OCI-M2 (cell line): ENCODE data around the gene MRPL2.
A peak's percentile ranks its signal among the peaks of the same experiment; 100 is the strongest.
"Not testable (repeated sequence)": the region's sequence is repeated elsewhere in the genome, so short reads cannot be mapped to it uniquely, and the experiment has no call there.

ENCODE experiments used
- DNase-seq: peaks from one replicate; lab custom pipeline; 2025; ENCODE audit not compliant: unreplicated experiment; lab: John Stamatoyannopoulos, UW

The MRPL2 gene

DNA sequence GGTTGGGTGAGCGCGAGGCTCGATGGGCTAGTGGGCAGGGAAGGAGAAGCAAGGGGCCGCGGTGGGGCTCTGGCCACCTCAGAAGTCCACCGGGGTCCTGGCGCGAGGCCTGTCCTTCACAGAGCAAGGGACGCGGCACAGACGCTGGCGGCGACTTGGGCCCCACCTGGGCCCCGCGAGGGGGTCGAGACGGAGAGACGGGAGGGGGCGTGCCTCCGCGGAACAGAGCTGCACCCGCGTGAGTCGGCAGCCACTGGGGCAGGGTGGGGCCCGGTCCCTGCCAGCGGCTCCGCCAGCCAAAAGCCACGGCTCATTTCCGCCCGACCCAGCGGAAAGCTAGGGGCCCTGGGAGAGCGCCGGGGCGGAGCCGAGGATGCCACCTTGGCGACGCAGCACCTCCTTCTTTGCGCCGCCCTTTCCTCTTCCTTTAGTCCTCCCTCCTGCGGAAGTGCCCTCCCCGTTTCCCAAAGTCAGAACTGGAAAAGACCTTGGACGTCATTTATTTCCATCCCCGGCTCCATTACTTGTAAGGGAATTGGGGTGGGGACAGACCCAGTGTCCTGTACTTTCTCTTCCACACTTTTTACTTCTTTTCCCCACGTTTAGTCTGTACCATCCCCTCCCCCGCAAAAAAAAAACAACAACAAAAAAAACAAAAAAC lies 5.6 kb downstream of the MRPL2 start, which contains the start of gene CUL7:
Gene CUL7, minus strand, starts transcription at position 307 of the 661 bp plus-strand sequence. CDS start 1,063 bp downstream, outside the sequence.
- DNase-seq = peak; percentile 82

- no peak for DNase-seq
Observed at GRCh38 chr6:43052842-43053544, 6.2 kb downstream of the MRPL2 start.

GRCh38 chr6:43052225-43052841 lies 6.9 kb downstream of the MRPL2 start:
- no peak for DNase-seq

DNA sequence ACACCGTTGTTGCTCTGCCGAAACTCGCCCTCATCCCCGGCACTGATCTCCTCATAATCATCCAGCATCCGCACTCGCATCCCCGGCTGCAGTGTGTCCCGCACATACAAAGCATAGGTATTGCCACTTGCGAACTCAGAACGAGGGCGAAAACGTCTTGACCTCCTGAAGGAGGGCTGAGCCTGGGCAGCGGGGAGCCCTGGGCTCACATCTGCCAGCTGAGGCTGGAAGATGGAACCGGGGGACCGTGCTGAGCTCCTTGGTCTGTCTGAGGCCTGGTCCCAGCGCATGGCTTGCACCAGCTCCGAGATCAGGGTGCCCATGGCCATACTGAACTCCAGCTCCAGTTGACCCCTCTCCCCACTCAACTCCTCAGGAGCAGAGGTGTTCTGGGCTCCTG lies 8.3 kb downstream of the MRPL2 start:
- DNase-seq = no peak

- DNase-seq = no peak
Observed at GRCh38 chr6:43047998-43048397, 11.2 kb downstream of the MRPL2 start.

GRCh38 chr6:43045371-43045930 lies 13.8 kb downstream of the MRPL2 start:
- DNase-seq = no peak

DNA sequence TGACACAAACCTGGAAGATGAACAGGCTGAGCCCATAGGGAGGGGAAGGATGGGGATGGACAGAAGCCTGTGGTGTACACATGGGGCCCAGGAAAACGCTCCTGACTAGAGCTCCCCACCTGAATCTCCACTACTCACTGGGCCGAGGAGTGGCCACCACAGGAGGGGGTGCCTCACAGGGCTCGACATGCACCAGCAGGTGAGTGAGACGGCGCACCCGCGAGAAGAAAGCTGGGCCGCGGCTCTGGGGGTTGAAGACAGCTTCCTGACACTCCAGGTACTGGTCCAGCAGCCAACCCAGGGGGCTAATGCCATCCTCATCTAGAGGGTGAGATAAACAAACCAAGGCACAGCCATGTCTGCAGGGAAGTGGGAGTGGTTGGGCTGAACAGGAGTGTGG lies 15.9 kb downstream of the MRPL2 start:
- no peak for DNase-seq

- not testable (repeated sequence) for DNase-seq
Observed at GRCh38 chr6:43041475-43041874, 17.8 kb downstream of the MRPL2 start.

DNA sequence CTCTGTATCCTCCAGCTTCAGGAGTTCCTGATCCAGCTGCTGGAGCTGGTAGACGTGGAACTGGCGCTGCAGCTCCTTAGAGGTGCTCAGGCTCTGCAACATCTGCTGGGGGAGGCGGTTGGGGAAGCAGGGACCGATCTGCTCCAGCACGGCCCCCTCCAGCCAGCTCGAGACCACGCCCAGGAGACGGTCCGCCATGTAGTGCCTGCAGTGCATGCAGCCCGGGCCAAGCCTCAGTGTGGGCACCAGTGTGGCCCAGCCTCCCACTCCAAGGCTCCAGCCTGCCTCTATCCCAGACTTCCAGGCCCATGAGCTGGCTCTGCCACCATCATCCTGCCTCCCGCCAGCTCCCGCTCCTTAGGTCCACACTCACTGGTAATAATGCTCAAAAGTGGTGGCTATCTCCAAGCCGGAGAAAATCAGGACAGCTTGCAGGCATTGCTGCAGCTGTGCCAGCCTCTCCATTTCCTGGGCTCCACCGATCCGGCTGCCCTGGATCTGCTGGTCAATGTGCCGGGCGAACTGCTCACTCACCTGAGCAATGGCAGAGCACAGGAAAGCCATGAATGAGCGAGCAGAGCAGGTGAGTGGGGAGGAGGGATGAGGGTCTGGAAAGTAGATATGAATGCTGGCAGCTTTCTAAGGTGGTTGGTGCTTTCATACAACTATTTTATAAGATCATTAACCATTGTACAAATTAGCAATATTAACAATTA lies 18.5 kb downstream of the MRPL2 start:
- DNase-seq = no peak

DNA sequence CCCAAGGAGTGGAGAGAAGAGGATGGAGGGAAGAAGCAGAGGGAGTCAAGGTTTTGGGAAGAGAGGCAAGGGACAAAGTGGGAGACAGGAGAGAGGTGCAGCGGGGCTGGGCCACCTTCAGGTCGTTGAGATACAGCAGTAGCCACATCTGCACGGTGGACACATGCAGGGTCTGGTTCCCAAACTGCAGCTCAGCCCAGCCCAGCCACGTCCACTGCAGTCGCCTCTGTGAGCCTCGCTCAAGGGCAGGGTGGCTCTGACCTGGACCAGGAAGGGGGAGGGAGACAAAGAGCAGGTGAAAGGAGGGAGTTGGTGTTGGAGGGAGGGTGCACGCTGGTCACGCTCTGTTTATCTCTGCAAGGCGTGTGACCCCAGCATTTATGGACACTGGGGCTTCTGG lies 20.5 kb downstream of the MRPL2 start:
- DNase-seq = no peak

GRCh38 chr6:43037706-43038105 lies 21.5 kb downstream of the MRPL2 start:
- DNase-seq = no peak

DNA sequence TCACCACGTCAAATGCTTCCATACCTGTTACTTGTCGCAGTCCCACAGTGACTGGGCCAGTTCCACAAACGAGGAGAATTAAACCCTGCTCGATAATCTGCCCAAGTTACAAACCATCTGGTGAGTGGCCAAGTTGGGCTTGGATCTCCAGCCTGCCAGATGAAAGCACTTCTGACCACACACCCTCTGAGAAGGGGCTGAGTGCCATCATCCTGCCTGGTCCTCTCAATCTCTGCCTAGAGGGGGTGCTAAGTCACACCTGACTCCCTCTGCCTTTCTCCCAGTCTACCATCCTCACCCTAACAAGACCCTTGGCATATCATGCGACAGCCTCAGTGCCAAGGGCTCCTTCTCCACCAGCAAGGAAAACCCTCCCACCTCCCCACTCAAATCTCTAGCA lies 22.0 kb downstream of the MRPL2 start:
- DNase-seq = no peak

- no peak for DNase-seq
Observed at GRCh38 chr6:43036712-43037111, 22.5 kb downstream of the MRPL2 start.

- DNase-seq = no peak
Observed at GRCh38 chr6:43035495-43036194, 23.6 kb downstream of the MRPL2 start.

DNA sequence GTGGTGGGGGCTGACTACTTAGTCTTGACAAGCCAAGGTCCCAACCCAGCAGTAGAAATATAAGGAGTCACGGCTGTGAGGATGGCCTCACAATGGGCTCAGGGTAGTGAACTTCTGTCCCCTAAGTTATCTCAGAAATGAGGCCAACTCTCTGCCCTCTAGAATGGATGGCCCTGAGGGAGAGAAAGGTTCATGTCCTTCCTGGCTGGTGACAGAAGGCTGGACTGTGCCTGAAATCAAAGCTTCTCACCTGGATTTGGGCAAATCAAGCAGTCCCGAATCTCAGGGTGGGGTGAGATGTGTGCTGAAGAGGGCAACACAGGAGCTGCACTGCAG lies 25.1 kb downstream of the MRPL2 start:
- DNase-seq = no peak

GRCh38 chr6:43033496-43034189 lies 25.6 kb downstream of the MRPL2 start:
- no peak for DNase-seq

- DNase-seq = no peak
Observed at GRCh38 chr6:43032326-43032725, 26.9 kb downstream of the MRPL2 start.

GRCh38 chr6:43029120-43029519 lies 30.1 kb downstream of the MRPL2 start:
- DNase-seq = no peak

GRCh38 chr6:43026365-43026764 lies 32.9 kb downstream of the MRPL2 start:
- no peak for DNase-seq

DNA sequence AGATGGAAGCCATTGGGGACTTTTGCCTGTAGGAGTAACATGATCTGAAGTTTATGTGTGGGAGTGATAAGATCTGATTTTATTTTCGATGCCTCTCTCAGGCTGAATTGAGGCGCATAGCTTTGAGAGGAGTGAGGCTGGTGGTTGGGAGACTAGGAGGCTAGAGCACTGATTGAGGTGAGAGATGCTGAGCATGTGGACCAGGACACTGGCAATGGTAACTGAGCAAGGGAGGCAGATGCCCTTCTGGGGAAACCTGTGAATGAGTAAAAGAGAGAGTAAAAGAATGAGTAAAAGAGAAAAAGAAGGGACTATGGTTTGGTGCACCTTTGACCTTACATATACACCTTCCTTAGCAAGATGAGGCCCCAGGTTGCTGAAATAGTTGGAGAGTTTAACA lies 34.8 kb downstream of the MRPL2 start:
- DNase-seq = no peak
